GM18498 (cell line): ENCODE measurements around the gene PGLYRP2.

ENCODE experiments used
- ATAC-seq: cut with Tn5 transposase; IDR thresholded peaks from one replicate; pipeline ENCODE4 v1.9.1; 2021; ENCODE audit warnings: mild to moderate bottlenecking, moderate library complexity; ENCODE audit not compliant: unreplicated experiment

The PGLYRP2 gene

GRCh38 chr19:15427991-15428471, 51.3 kb downstream of the PGLYRP2 start:
- no peak for ATAC-seq

- ATAC-seq: no peak
Observed at GRCh38 chr19:15427350-15427700, 52.0 kb downstream of the PGLYRP2 start.

DNA sequence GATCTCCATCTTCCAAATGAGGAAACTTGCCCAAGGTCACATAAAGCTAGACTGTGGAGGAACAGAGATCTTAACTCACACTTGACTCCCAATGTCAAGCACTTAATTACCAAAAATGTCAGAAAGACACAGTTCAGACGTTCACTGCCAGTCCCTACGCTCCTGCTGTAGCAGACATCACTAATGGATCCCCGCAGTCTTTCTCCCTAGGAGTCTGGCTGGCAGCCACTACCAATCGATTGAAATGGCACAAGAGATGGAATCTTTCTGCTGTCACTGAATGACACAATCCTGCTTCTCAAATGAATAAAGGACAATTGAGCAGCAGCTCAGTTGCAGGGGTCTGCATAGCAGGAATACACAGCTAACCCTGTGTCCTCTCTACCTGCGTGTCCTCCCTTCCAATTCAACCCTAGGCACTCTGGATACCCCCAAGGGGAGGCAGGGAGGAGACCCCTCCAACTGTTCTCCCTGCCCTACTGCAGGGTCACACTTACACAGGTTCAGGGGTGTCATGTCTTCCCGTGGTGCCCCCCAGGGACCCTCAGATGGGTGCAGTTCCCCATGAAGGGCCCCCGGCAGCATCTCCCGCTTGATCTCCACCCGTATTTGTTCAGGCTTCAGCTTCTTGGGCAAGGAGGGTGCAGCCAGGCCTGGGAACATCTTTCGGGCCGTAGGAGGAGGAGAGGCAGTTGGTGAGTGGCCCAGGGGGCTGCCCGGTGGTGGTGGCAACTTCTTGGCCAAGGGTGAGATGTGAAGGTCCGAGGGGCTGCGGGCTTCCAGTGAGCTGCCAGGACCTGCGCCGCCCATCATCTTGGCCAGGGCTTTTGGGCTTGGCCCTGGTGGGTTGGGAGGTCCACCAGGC, 52.6 kb downstream of the PGLYRP2 start:
- ATAC-seq: no peak

DNA sequence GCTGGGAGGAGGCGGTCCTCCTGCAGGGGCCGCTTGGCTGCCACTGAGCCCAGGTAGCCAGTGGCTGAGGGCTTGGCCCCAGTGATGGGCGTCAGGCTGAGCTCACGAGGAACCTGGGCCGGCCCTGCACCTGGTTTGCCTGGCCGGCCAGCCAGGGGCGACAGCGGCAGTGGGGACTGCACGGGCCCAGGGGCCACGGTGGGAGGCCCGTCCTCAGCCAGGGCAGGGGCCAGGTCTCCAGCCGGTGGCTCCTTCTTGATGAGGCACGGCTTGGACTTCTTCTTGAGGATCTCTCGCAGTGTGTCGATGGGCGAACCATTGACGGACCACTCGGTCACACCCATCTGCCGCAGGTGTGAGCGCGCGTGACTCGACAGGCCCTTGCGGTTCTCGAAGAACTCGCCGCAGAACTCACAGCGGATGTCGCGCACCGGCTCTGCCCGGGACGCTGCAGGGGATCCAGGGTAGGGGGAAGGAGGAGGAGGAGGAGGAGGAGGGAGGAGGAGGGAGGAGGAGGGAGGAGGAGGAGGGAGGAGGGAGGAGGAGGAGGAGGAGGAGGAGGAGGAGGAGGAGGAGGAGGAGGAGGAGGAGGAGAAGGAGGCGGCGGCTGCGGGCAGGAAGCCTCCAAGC, 53.9 kb downstream of the PGLYRP2 start:
- ATAC-seq: no peak

DNA sequence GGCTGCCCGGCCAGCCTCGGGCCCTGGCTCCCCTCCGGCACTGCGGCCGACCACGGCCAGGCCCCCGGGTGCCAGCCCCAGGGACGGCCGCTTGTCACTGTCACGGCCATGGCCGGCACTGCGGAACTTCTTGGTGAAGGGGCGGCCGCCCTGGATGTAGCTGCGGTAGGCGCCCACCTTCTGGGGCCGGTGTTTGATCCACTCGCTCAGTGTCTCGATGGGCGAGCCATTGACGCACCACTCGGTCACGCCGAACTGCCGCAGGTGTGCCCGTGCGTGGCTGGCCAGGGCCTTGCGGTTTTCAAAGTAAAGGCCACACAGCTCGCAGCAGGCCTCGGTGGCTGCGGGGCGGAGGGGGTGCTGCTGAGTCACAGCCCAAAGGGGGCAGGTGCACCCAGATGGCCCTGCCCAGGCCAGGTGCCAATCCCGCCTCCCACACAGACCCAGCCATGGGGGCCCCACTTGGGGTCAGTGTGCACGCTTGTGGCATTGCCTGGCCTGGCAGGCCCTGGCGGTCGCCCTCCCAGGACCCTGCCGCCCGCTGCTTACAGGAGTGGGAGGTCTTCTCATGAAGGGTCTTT, 54.5 kb downstream of the PGLYRP2 start:
- no peak for ATAC-seq

- ATAC-seq: no peak
Observed at GRCh38 chr19:15424121-15424520, 55.2 kb downstream of the PGLYRP2 start.

- no peak for ATAC-seq
Observed at GRCh38 chr19:15423130-15423529, 56.2 kb downstream of the PGLYRP2 start.

DNA sequence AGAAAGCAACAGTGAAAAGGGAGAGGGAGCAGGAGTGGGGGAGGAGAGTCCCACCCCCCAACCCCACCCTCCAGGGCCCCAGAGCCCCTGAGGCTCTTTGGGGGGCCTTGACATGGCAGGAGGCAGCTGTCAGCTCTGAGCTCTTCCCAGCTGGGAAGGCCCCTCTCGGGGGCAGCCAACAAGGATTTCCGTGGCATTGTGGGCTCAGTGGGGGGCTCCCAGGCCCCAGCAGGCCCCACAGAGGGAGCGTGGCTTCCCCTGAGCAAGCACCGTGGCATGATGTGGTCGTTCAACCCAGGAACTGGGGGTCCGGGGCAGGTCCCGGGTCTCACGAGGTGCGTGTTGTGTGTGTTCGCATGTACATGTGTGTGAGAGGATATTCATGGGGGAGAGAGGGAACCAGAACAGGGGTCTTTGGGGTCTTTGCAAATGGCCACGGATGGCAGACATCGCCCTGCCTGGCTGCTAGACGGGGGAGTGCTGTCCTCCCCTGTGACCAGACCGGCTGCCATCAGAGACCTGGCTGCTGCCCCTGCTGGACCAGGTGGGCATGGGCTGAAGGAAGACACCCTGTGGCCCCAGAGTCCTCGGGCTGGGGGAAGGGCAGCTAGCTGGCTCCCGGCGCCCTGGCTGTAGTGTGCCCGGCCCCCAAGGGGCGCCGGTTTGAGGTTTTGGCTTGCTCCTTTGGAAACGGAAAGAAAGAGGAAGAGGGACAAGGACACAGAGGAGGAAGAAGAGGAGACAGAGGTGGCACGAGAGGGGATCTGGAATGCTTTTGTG, 56.8 kb downstream of the PGLYRP2 start:
- ATAC-seq: no peak

- ATAC-seq: no peak
Observed at GRCh38 chr19:15421721-15422260, 57.5 kb downstream of the PGLYRP2 start.

DNA sequence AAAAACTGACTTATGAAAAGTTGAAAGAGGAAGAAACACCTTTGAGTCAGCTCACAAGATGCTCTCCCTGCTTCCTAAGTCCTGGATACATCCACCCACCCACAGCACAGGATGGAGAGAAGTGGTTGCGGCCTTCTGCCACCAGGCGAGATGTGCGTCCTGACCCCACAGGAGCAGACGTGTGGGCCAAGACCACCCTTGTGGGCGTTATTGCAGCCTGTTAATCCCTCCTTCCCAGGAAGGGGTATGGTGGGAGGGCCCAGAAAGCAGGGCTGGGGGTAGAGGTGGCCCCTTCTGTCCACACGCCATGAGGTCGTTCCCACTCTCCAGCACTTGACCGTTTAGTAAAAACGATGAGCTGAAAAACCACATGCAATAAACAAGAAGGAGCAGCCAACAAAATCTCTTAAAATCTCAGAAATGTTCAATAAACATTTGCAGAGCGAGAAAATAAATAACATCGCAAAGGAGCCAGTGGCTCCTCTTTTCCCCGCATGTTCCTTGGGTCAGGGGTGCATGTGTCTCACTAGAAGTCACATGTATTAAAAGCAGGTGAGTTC, 58.1 kb downstream of the PGLYRP2 start:
- ATAC-seq: no peak

GRCh38 chr19:15419413-15420025, 59.8 kb downstream of the PGLYRP2 start:
- ATAC-seq: no peak
